DOHH2 (cell line): ENCODE data around the gene TEN1.

Experiments
- H3F3A ChIP-seq: fragments of 200-600 bp; sonication (generic), shearing (Covaris generic); 2 replicates; pipeline ENCODE4 v1.6.0; 2016; ENCODE audit warnings: antibody characterized with exemption, mild to moderate bottlenecking; ENCODE audit not compliant: control insufficient read depth, insufficient read depth
- H3K27ac ChIP-seq: fragments of 200-600 bp; sonication (generic); 2 replicates; pipeline ENCODE4 v1.5.1; 2014; ENCODE audit warnings: low read depth, mild to moderate bottlenecking, low read length, moderate library complexity
- H3K27me3 ChIP-seq: fragments of 200-600 bp; sonication (generic); 2 replicates; pipeline ENCODE4 v1.6.1; 2014; ENCODE audit warnings: mild to moderate bottlenecking, low read length, mixed read lengths; ENCODE audit not compliant: control insufficient read depth
- H3K36me3 ChIP-seq: fragments of 200-600 bp; sonication (generic); 2 replicates; pipeline ENCODE4 v1.6.1; 2014; ENCODE audit warnings: mild to moderate bottlenecking, low read length, moderate library complexity, mixed read lengths; ENCODE audit not compliant: control insufficient read depth
- H3K4me1 ChIP-seq: fragments of 200-600 bp; sonication (generic); 2 replicates; pipeline ENCODE4 v1.6.1; 2014; ENCODE audit warnings: mild to moderate bottlenecking, low read length, mixed read lengths; ENCODE audit not compliant: control insufficient read depth
- H3K4me2 ChIP-seq: fragments of 200-600 bp; sonication (generic); 2 replicates; pipeline ENCODE4 v1.6.0; 2014; ENCODE audit warnings: mild to moderate bottlenecking, low read length, moderate library complexity
- H3K4me3 ChIP-seq: fragments of 200-600 bp; sonication (generic); 2 replicates; pipeline ENCODE4 v1.5.1; 2014; ENCODE audit warnings: mild to moderate bottlenecking, low read length, mixed read lengths
- H3K79me2 ChIP-seq: fragments of 200-600 bp; sonication (generic); 2 replicates; pipeline ENCODE4 v1.6.1; 2014; ENCODE audit warnings: mild to moderate bottlenecking, low read length, mixed read lengths; ENCODE audit not compliant: control insufficient read depth
- H3K9me2 ChIP-seq: fragments of 200-600 bp; sonication (generic); replicated peaks from 2 replicates; pipeline ENCODE4 v1.6.1; 2014; ENCODE audit warnings: mild to moderate bottlenecking, low read length, mixed read lengths; ENCODE audit not compliant: control insufficient read depth
- H3K9me3 ChIP-seq: fragments of 200-600 bp; sonication (generic); 2 replicates; pipeline ENCODE4 v1.6.1; 2014; ENCODE audit warnings: antibody characterized with exemption, low read length, mixed read lengths; ENCODE audit not compliant: control insufficient read depth, insufficient read depth
- H4K20me1 ChIP-seq: fragments of 200-600 bp; sonication (generic); 2 replicates; pipeline ENCODE4 v1.6.0; 2014; ENCODE audit warnings: low read depth, mild to moderate bottlenecking, antibody characterized with exemption, low read length, moderate library complexity; ENCODE audit not compliant: control insufficient read depth, insufficient read depth
- CTCF ChIP-seq: fragments of 200-600 bp; sonication (generic); IDR thresholded peaks from one replicate; pipeline ENCODE4 v1.5.1; 2014; ENCODE audit warnings: antibody characterized with exemption, mild to moderate bottlenecking, low read depth, low read length; ENCODE audit not compliant: poor library complexity, severe bottlenecking
- EZH2phosphoT487 ChIP-seq: fragments of 200-600 bp; sonication (generic); IDR thresholded peaks from 2 replicates; pipeline ENCODE4 v1.6.1; 2017; ENCODE audit warnings: borderline replicate concordance, mild to moderate bottlenecking, antibody characterized with exemption, low read length, moderate library complexity, mixed read lengths

TEN1 gene

DNA sequence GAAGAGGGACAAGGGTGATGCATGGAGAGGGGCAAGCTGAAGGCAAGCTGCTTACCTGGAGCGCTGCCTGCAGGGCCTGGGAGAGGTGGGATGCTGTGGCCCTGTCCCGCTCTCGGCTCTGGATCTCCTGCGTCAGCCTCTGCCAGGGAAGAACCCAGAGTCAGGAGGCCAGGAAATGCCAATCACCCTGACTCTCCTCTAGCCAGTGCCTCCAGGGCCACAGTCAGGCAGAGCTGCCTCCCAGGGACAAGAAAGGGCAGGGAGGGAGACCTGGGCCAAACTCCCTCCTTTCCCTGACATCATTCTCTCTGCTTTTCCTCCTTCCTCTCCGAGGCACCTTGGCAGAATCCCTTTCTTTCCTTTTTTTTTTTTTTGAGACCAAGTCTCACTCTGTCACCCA lies 32.9 kb downstream of the TEN1 start:
- H3K4me1 ChIP-seq: peaks cover 7% of the 10 kb centered on the region; the same call in 1 of the 2 replicates
- H3K4me2 ChIP-seq: no peak overlapping the region
- H4K20me1 ChIP-seq: no peaks in the 10 kb centered on the region
- H3K36me3 ChIP-seq: no peaks in the 10 kb centered on the region
- H3K27me3 ChIP-seq: no peaks in the 10 kb centered on the region
- no peaks in the 10 kb centered on the region for H3K9me3 ChIP-seq
- H3K27ac ChIP-seq: no peak overlapping the region
- H3K79me2 ChIP-seq: no peaks in the 10 kb centered on the region
- no peaks in the 10 kb centered on the region for H3K9me2 ChIP-seq
- TF ChIP-seq CTCF (no peak), EZH2phosphoT487 (no peak)
- H3F3A ChIP-seq: no peaks in the 10 kb centered on the region
- no peak overlapping the region for H3K4me3 ChIP-seq

DNA sequence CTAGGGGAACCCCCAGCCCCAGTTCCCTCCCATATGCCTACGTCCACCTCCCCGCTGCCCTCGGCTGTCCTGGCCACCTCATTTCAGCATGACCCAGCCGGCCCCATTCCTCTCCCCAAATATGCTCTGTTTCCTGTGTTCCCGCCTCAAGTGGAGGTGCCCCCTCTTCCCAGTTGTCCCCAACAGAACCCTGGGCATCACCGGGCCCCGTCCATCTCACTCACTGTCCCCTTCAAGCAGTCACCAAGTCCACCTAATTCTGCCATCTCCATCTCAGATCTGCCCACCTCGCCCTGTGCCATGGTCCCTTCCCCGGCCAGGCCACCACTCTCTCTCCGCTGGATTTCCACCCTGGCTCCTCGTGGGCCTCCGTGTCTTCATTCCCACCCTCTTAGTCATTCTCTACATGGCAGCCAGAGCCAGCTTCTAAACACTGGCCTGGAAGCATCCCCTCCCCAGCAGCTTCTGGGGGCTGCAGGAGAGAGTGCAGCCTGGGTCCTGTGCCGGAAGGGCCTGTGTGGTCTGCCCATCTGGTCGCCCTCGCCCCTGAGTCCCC lies 34.4 kb downstream of the TEN1 start:
- no peak overlapping the region for H3K4me3 ChIP-seq
- TF ChIP-seq CTCF: no peak
- no peak for TF ChIP-seq EZH2phosphoT487
- no peak overlapping the region for H3K27ac ChIP-seq
- H3K9me3 ChIP-seq: no peaks in the 10 kb centered on the region
- peaks cover 7% of the 10 kb centered on the region; the same call in 1 of the 2 replicates for H3K4me1 ChIP-seq
- no peaks in the 10 kb centered on the region for H3K9me2 ChIP-seq
- H3K27me3 ChIP-seq: no peaks in the 10 kb centered on the region
- no peaks in the 10 kb centered on the region for H3F3A ChIP-seq
- no peak overlapping the region for H3K4me2 ChIP-seq
- no peaks in the 10 kb centered on the region for H3K79me2 ChIP-seq
- H3K36me3 ChIP-seq: no peaks in the 10 kb centered on the region
- no peaks in the 10 kb centered on the region for H4K20me1 ChIP-seq

DNA sequence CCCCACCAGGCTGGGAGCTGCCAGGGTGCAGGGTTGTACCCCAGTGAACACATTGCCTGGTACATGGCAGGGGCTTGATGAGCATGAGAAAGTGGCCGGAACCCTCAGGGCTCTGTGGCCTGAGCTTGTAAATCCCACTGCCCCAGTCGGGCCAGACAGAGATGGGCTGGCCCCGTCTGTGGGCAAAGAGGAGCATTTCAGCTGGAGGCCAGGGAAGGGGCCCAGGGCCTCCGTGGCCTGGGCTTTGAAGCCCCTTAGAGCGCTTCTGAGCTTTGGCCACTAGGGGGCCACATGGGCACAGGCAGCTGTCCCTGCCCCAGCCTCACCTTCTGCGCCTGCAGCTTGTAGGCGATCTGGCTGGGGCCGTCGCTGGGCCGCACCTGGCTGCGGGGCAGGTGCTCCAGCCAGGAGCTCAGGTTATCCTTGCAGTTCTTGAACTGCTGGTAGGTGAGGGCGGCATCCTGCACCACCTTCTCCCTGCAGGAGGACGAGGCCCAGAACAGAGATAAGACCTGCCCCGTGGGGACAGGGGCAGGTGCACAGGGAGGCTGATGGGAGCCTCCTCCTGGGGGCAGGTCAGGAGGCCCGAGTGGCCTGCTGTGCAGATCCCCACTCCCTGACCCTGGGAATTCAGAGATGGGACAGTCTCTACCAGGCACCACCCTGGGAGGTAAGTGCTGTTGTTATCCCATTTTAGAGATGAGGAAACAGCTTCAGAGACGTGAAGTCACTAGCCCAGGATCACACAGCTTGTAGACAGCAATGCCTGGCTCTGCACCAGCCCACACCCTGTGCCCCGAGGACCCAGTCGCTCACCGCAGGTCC lies 35.3 kb downstream of the TEN1 start:
- Histone ChIP-seq H3F3A (no peaks in the 10 kb centered on the region), H3K79me2 (no peaks in the 10 kb centered on the region), H3K9me2 (no peaks in the 10 kb centered on the region), H3K4me3 (no peak overlapping the region), H3K27me3 (no peaks in the 10 kb centered on the region), H3K36me3 (no peaks in the 10 kb centered on the region), H3K4me1 (peaks cover 7% of the 10 kb centered on the region; the same call in 1 of the 2 replicates), H3K4me2 (no peak overlapping the region), H3K27ac (no peak overlapping the region), H4K20me1 (no peaks in the 10 kb centered on the region), H3K9me3 (no peaks in the 10 kb centered on the region)
- no peak for TF ChIP-seq EZH2phosphoT487
- peak; percentile 95 for TF ChIP-seq CTCF
